NCI-H748 treated with DMSO at 0.1 percent for 48 hours (cell line): ENCODE data around the gene NPAS3.

Experiments
- DNase-seq: peaks from one replicate; lab custom pipeline; 2025; lab: John Stamatoyannopoulos, UW

The NPAS3 gene

DNA sequence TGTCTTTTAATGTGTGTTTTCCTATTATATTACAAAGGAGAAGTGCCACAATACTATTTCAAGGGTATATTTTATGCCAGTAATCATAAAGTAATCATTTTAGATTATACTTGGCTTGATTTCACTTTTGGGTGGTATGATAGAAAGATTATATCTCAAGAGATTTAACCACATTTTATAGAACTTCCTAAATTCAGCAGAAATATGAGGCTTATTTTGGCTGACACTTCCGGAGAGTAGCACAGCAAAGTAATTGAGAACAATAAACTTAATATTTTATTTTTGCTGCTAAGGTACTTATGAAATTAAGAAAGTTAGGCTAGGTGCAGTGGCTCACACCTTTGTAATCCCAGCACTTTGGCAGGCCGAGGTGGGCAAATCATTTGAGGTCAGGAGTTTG, 319.1 kb downstream of the NPAS3 start:
- DNase-seq: no peak

DNA sequence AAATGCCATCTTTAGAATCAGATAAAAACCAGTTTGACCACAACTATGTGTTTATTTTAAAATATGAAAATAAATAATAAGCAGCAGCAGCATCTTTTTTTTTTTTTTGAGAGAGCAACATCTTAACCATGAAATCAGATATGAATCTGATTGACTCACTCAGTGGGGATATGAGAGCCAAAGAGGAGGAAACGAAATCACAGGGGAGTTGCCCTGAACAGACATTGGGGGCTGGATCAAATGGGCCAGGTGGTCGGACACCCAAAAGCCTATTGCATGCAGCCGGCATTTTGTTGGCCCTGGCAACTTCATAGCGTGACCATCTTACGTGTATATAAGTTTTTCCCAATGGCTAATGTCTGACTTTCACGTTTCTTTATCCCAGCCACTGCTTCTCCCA, 321.1 kb downstream of the NPAS3 start:
- DNase-seq: no peak

DNA sequence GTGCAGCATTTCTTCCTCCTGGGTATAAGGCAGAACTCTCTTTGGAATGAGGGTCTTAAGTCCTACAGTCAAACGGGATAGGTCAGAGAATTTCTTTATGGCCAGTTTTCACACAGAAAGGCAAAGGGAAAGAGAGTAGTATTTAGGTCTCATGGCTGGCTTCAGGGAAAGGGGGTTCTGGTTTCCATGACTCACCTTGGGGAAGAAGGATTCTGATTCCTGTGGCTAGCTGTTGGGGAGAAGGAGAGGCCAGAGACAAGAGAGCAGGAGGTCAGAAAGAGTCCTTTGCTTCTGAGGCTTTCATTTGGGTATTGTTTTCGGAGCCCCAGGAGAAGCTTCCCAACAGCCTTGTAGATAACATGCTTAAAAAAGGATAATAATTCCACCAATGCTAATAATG, 332.5 kb downstream of the NPAS3 start:
- DNase-seq: no peak

DNA sequence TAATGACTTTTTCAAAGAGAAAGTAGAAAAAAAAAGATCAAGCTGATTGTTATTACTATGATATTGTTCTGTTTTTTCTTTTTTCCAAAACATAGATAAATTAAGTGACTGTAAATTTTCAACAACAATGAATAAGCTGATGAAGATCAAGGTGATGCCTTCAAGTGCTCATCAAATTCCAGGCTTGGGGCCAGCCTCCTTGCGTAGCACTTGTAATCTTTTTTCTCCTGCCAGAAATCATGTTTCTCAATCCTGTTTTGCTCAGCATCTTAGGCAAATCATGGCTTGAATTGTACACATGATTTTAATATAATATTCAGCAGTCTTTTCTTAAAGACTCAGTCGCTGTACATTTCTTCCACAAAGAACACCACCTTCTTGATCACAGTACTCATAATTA, 333.2 kb downstream of the NPAS3 start:
- DNase-seq: no peak

DNA sequence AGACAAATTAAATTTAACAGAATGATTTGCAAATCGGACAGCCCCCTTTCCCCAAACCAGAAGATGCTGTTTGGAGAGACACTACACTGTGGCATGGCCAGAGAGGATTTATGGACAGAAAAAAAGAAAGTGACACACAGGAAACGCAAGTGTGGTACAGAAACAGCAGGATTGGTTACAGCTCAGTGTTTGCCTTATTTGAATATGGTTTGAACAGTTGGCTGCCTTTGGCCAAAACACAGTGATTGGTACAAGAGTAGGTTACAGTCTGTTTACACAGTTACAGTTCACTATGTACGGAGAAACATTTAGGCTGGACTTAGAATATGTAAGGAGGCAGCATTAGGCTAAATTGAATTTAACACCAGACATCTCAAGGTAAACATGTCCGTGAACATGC, 335.3 kb downstream of the NPAS3 start:
- no peak for DNase-seq

DNA sequence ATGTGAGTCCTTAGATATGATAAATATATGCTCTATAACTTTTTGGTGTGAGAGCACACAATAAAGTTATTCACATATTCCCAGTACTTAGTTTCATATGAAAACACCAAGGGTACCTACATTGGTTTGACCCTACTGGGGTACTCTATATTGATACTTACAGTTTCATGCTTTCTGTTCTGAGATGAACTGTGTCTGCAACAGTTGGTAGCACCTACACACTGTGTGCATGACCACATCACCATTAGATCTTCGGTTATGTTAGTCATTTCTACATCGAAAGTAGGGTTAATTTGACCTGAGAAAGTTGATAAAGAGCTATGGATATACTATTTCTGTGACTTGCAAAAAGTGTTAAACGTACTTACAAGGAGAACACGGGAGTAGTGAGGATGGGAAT, 337.2 kb downstream of the NPAS3 start:
- DNase-seq: no peak

DNA sequence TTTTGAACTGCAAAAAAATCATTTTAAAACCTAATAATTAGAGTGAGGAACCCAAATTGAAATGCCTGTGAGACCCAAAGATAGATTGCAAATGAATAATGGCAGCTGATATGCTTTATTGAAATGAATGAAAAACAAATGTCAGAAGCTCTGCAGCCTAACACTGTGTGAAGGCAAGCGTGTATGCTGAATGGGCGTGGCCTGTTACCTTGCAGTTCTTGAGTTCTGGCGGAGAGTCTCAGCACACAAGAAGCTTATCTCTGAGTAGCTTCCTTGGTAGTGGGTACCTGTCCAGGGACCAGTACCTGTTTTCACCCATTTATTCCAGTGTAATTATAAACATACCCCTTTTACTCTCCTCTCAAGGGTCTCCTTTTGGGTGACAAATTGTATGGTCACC, 341.2 kb downstream of the NPAS3 start:
- no peak for DNase-seq

DNA sequence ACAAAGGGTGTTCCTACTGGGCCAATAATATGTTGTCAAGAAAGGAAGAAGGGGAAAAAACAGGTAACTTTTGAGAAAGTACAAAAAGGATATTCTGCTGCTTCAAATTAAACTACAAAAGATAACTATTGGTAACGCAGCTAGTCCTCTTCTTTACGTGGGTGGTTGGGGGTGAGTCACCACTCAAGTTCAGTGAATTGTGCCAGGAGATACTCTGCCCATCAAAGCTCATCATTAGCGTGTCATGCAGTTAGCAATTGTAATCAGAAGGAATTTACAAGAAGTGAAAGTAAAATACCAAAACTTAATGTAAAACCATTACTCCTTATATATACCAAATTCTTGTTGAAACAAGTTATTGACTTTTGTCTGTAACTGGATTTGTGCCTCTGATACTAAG, 342.0 kb downstream of the NPAS3 start:
- DNase-seq: no peak

DNA sequence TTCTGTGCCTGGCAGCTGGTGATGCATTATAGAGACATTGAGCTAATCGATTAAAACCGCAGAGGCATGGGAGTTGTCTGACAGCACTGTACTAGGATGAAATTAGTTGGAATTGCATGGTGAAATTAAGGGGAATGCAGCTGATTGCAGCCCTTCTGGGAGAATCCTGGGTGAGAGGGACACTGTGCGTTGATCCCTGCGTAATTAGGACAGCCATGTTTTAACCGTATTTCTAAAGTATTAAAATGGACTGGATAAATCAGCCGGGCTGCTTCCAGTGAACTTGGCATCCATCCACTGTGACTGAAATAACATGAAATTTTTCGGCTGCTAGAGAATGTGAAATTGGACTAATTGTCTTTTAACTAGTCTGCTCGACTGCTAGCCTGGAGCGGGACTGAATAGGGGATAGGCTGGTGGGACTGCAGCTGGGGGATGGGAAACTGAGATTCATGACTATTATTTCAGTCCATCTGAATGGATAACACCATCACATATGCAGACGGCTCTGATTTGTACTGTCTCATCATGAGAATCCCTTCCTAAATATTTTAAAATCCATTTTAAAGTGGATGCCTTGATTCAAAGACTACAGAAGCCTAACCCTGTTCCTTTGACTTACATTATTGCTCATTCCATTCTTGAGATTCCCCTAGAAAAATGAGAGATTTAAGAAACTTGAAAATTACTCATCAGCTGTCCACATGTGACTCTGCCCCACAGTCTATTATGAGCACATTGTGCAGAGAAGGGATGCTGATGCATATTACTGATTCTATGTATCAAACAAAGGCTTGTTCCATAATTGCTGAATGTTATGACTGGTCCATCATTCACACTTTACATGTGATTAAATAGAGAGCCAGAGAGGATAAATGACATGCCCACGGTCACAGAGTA, 343.9 kb downstream of the NPAS3 start:
- no peak for DNase-seq

DNA sequence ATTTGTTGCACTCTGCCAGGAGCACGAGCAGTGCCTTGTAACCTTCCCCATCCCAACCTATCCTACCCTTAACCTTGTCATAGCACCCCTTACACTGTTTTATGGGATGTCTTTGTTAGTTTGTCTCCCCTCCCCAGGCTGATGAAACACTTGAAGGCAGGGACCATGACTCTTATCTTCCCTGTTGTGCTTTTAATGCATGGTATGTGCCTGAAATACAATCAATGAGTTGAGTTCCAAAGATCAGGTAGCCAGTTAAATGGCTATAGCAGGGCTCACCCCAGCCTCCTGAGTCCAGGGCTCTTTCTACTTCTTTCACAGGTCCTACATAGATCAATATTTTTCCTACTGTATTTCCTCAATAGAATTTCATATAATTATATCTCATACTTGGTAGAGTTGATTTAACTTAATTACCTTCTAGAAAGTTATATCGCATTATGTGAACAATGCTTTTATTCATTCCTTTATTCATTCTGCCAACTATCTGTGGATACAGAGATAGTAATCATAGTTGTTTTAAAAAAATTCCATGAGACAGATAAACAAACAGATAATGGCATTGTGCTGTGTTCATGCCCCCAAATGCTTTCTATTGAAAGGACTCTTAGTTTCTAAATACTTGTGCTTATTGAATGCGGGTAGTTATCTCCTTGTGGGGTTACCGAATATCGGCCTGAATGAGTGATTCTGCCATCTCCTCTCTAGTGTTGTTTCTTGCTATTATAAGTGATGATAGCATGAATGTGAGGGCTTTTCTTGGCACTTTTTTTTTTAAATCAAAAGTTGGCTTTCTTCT, 347.4 kb downstream of the NPAS3 start:
- no peak for DNase-seq

DNA sequence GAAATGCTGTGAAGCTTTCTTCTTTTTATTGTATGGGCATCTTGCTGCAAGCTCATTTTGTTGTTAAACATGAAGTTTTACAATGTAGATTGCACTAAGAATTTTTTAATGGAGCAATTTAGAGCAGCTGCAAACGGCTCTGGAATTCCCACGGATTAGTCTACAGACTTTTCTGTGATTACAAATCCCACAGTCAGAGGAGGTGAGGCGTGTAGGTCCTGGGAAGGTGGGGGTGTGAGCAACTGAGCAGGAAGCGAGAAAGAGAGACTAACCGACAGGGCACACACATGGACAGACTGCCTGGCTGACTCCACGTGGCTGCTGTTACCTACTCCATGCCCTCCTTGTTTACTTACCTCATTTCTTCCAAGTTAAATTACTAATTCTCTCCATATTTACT, 348.5 kb downstream of the NPAS3 start:
- no peak for DNase-seq

DNA sequence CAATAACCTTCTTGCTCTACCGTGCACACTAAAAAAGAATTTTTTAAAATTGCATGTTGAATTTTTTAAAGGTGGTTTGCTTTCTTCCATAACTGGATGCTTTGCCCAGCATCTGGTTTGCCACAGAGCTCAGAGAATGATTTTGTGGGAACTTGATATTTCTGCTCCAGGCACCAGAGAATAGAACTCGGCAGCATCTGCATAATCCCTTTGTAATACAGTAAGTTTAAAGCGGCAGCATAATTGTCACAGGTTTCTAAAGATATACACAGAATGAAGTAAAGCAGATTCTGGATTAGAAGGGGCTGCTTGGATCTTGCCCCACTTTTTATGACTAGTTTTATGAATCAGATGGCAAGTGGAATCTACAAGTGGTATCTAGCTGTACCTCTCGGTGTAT, 352.0 kb downstream of the NPAS3 start:
- DNase-seq: no peak

DNA sequence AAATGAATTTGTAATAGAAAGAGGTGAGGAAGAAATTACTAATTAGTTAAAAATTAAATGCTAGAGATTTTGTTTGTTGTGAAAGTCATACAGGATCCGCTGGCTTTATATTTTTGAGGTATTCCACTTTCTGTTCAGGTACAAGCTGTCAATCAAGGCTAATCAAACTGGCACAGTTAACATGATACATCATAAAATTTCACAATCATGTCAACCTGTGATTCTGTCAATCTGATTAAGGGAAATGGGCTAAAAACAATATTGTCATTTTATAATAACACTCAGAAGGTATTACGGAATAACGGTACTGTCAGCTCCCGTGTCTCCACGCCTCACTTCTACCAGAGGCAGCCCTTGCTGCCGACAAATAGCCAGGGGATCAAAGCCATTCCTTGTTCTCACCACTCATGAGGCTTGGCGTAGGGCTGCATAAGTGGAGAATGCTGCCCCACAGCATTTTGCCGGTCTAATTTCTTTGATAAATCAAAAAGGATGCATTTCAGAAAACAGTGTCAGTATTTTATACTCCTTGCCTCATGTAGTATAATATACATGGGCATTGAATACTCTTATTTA, 352.9 kb downstream of the NPAS3 start:
- DNase-seq: no peak

DNA sequence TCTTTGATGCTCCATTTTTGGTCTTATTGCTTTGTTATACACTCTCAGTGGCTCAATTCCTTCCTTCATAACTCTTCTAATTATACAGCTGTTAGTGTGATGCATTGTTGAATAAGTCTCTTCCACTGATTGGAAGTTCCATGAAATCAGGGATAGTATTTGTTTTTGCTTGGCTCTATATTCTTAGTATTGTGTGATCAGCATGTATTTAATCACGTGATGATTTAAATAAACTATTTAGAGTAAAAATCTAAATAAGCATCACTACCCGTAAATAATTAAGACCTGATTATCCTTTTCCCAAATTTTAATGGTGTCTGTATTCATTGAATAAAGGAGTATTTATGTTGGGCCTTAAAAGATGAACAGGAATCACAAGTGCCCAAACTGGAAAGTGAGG, 355.7 kb downstream of the NPAS3 start:
- DNase-seq: no peak

DNA sequence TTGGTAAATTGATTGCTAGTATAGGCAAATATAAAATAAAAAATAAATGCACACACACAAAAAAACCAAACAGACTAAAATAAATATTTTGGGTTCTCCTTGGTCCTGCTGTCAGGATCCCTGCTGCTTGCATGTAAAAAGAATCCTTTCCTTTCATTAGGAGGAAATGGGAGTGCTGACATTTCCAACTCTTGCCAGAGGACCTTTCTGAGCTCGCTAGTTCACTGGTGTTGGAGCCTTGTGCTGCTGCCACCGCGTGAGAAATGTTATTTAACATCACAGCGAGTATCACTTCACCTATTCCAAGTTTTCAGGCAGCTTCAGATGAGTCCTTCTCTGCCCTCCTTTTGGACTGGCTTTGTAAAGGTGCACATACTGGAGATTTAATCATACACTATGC, 358.9 kb downstream of the NPAS3 start:
- no peak for DNase-seq

DNA sequence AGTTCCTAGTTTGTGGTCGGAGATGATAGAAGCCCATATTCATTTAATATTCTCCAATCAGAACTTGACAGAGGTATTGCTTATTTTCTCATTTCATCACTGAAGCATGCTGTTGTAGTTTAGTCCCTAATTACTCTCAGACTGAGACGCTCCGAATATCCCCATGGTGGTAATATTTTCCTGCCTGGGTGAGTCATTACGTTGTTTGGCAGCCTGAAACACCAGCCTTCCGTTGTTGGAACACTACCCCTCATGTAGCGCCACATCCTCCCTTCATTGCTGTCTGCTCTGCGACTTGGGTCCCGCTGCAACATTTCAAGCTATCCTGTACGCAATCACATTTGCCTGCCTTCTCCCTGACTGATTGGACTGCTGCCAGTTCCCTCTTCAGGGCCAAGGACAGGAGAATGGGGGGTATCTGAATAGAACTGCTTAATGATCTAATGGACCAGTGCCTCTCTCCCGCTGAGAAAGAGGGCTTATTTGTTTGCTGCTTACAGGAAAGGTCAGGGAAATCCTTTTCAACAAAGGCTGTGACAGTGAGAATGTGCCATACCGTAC, 369.1 kb downstream of the NPAS3 start:
- DNase-seq: peak; percentile 91

DNA sequence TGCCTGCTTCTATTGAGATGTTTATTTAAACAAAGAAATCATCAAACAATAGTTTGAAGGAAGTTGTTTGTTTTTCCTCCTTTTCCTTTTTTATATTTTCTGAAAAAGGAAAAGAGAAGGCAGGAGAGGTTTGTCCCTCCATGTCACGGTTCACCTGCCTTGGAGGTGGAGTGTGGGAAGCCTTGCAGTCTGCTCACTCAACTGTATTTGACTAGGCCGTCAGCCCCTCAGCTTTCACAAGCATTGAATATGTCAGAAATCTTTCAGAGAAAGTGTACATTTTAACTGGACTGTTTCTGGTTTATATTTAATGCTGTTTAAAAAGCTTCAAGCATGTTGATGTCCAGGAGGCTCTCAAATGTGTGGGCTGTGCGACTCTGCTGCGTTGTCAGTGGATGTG, 370.4 kb downstream of the NPAS3 start:
- no peak for DNase-seq

DNA sequence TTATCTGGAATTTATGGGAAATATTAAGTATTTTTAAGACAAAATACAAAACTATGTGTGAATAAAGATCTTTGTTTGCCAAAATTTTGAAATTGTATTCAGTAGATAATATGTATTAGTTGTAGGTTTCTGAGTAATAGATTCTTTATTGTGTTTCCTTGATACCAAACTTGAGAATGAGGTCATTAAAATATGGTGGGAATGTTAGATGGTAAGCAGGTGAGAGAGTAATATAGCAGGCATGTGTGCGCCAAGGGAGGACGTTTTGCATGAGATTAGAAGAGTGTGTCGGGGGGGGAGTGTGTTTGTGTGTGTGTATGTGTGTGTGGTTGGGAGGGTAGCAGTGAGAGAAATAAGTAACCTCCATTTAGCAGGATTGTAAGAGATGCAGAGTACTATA, 376.5 kb downstream of the NPAS3 start:
- no peak for DNase-seq

DNA sequence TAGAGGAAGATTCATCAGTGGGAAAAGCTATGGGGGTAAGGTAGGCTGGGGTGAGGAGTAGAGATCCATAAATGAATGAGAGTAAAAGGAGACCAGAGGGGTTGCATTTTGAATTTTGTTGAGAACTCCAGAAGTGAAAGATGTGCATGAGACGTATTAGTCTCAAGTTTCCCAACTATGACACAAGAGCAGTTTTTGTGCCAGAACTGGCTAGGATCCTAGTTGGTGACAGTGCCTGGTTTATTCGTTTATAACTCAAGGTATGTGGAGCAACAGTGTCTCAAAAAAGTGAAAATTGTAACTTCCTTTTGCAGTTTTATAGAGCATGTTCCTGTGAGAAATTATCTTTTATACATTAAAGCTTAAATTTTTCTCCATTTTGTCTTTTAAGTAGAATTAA, 377.0 kb downstream of the NPAS3 start:
- DNase-seq: no peak

DNA sequence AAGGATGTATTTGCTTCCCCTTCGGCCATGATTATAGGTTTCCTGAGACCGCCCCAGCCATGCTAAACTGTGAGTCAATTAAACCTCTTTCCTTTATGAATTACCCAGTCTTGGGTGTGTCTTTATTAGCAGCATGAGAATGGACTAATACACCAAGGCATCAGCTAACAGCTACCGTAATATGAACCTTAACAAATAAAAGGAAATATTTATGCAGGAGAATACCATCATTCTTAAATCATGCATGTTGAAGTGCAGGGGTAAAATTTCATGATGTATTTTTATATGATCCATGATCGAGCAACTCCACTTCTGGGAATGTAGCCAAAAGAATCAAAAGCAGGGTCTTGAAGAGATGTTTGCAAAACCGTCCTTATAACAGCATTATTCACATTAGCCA, 379.0 kb downstream of the NPAS3 start:
- DNase-seq: peak; percentile 42

DNA sequence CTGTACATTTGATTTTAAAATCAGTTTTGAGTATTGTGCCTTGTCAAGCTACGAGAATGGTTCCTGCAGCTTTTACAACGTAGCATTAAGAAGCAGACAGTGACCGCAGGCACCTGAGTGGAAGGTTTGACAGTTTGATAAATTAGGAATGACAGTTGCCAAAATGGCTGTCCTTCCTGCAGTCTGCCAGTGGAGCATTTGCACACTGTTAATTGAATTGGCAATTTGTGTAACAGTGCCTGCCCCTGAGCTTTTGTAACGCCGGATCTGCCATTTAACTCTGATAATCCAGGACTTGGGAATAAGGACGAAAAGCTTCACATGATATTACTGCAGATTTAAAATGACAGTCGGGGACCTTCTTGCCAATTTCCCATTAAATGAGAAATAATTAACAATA, 385.3 kb downstream of the NPAS3 start:
- no peak for DNase-seq

DNA sequence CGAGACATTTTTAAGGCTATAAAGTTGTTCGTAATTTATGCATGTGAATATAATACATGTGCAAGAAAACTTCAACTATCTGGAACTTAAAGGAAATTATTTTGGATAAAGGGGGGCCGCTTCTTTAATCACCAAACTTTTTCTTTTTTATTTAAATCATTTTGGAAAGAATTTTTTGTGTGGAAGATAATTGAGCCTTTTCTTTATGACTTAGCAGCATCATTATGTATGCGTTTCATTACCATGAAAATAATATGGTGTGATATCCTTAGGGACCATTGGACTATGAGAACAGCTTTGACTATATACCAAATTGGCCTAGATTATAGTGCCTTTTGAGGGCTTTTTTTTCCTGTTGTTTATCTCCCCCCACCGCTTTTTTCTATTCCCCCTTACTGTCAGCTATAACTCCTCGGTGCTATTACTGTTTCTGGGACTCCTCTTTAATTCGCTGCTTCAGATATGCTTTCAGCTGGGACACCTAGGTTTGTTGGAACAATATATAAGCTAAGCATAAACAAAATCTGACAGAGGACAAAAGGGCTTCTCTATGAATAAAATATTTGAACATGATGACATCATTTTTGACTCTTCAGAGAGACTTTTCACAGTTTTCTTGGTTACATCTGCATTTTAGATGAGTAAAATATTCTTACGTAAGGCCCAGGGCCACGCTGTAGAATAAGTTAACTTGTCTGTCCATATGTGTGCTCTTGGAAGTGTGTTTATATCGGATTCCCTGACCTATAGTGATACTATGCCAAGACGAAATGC, 392.7 kb downstream of the NPAS3 start:
- DNase-seq: no peak
